WTC11 (cell line): ENCODE results near the gene LTBP4.

Experiments used
- CREB1 ChIP-seq: sonication (generic); formaldehyde crosslinking; IDR thresholded peaks from 2 replicates; pipeline ENCODE4 v1.8.0; 2023; ENCODE audit warnings: mild to moderate bottlenecking, missing genetic modification reagents
- CTCF ChIP-seq: fragments of 200-600 bp; IDR thresholded peaks from 2 replicates; pipeline ENCODE4 v1.8.0; 2022; ENCODE audit warnings: antibody characterized with exemption
- JUN ChIP-seq: sonication (generic); formaldehyde crosslinking; IDR thresholded peaks from 2 replicates; pipeline ENCODE4 v1.8.0; 2023; ENCODE audit warnings: mild to moderate bottlenecking, missing genetic modification reagents
- ZBTB21 ChIP-seq: sonication (generic); formaldehyde crosslinking; IDR thresholded peaks from 2 replicates; pipeline ENCODE4 v1.8.1; 2023; ENCODE audit warnings: mild to moderate bottlenecking, missing genetic modification reagents, borderline replicate concordance
- ZNF263 ChIP-seq: sonication (generic); formaldehyde crosslinking; IDR thresholded peaks from 2 replicates; pipeline ENCODE4 v1.8.1; 2022; ENCODE audit warnings: low read depth, mild to moderate bottlenecking, moderate library complexity, missing genetic modification reagents

- TF ChIP-seq ZBTB21 (CRISPR knock-in tag) (no peak), CTCF (no peak), JUN (CRISPR knock-in tag) (no peak), ZNF263 (no peak), CREB1 (CRISPR knock-in tag) (no peak)
Measured at GRCh38 chr19:40589591-40590429, 11.4 kb upstream of the LTBP4 start.
